CD14-positive monocyte (primary cell): Measurements from ENCODE around the gene LCLAT1. TPM values are rescaled to one million over a fixed set of nuclear protein-coding genes. Genes with fewer than 3 reads are reported as not detected.

Experiments used
- DNase-seq, 3 donors: peaks; one replicate each; pipeline ENCODE4 v3.0.0-alpha.2; 2011 to 2022
- H2AFZ ChIP-seq: 2 replicates; pipeline ENCODE4 v1.6.0; 2012; ENCODE audit warnings: mild to moderate bottlenecking, low read depth, low read length, inconsistent platforms; ENCODE audit not compliant: insufficient read depth, poor library complexity, severe bottlenecking
- H3K27ac ChIP-seq, 2 donors: 1 replicate in 1 of 2; 2 replicates in 1 of 2; pipeline ENCODE4 v1.5.1; 2012 to 2013; ENCODE audit warnings: low read length in 2 of 2, control low read depth in 1 of 2, inconsistent platforms in 1 of 2, low read depth in 1 of 2, mild to moderate bottlenecking in 1 of 2
- H3K27me3 ChIP-seq, 2 donors: one replicate each; pipeline versions ENCODE4 v1.6.0 to v1.6.1; 2011 to 2013; ENCODE audit warnings: low read length in 2 of 2; ENCODE audit not compliant: control insufficient read depth in 2 of 2, insufficient read depth in 2 of 2
- H3K36me3 ChIP-seq, 2 donors: replicated peaks in 1 of 2; 1 replicate in 1 of 2; 2 replicates in 1 of 2; pipeline versions ENCODE4 v1.5.1 to v1.6.1; 2012 to 2013; ENCODE audit warnings: low read length in 2 of 2, control low read depth in 1 of 2, inconsistent platforms in 1 of 2, mild to moderate bottlenecking in 1 of 2; ENCODE audit not compliant: insufficient read depth in 2 of 2, control insufficient read depth in 1 of 2
- H3K4me1 ChIP-seq, 2 donors: 1 replicate in 1 of 2; 2 replicates in 1 of 2; pipeline versions ENCODE4 v1.5.1 to v1.6.1; 2012 to 2013; ENCODE audit warnings: low read length in 2 of 2, control low read depth in 1 of 2, inconsistent platforms in 1 of 2, mild to moderate bottlenecking in 1 of 2, moderate library complexity in 1 of 2; ENCODE audit not compliant: insufficient read depth in 2 of 2, control insufficient read depth in 1 of 2
- H3K4me2 ChIP-seq: replicated peaks from 2 replicates; pipeline ENCODE3; 2012; ENCODE audit warnings: low read length, moderate library complexity, mild to moderate bottlenecking; ENCODE audit not compliant: poor library complexity, severe bottlenecking; ENCODE audit errors: extremely low read depth
- H3K4me3 ChIP-seq, 3 experiments: fragments of 200-600 bp in 1 of 3; sonication (generic) in 1 of 3; replicated peaks in 1 of 3; 1 replicate in 2 of 3; 2 replicates in 1 of 3; pipeline ENCODE4 v1.5.1; 2011 to 2013; ENCODE audit warnings: low read length in 3 of 3, mild to moderate bottlenecking in 3 of 3, control low read depth in 2 of 3, low read depth in 2 of 3, inconsistent platforms in 1 of 3, moderate library complexity in 1 of 3
- H3K79me2 ChIP-seq: 2 replicates; pipeline ENCODE4 v1.6.0; 2012; ENCODE audit warnings: mild to moderate bottlenecking, control low read depth, inconsistent platforms, low read length, moderate library complexity; ENCODE audit not compliant: insufficient read depth
- H3K9ac ChIP-seq: 2 replicates; pipeline ENCODE4 v1.6.0; 2017; ENCODE audit warnings: low read length, mild to moderate bottlenecking; ENCODE audit not compliant: insufficient read depth, poor library complexity, severe bottlenecking
- H3K9me3 ChIP-seq, 2 donors: replicated peaks in 1 of 2; 1 replicate in 1 of 2; 2 replicates in 1 of 2; pipeline versions ENCODE4 v1.5.1 to v1.6.1; 2012 to 2013; ENCODE audit warnings: low read length in 2 of 2, control low read depth in 1 of 2; ENCODE audit not compliant: control insufficient read depth in 1 of 2, insufficient read depth in 1 of 2
- H4K20me1 ChIP-seq: 2 replicates; pipeline ENCODE4 v1.6.0; 2012; ENCODE audit warnings: mild to moderate bottlenecking, low read length, control low read depth, moderate library complexity; ENCODE audit not compliant: insufficient read depth
- H3K27ac Mint-ChIP-seq, 7 donors: one replicate each; pipeline ENCODE4 v1.8.0; 2020; ENCODE audit warnings: mild to moderate bottlenecking in 7 of 7, mixed read lengths in 7 of 7, moderate library complexity in 6 of 7, inconsistent platforms in 2 of 7
- H3K27me3 Mint-ChIP-seq, 3 donors: one replicate each; pipeline ENCODE4 v1.8.0; 2021 to 2022; ENCODE audit warnings: low read depth in 3 of 3, mild to moderate bottlenecking in 3 of 3, mixed read lengths in 3 of 3, moderate library complexity in 3 of 3, inconsistent platforms in 1 of 3
- H3K36me3 Mint-ChIP-seq, 2 donors: one replicate each; pipeline ENCODE4 v1.8.0; 2020; ENCODE audit warnings: mixed read lengths in 2 of 2, inconsistent platforms in 1 of 2, mild to moderate bottlenecking in 1 of 2
- H3K4me1 Mint-ChIP-seq: one replicate; pipeline ENCODE4 v1.8.0; 2020; ENCODE audit warnings: mild to moderate bottlenecking, mixed read lengths
- H3K4me3 Mint-ChIP-seq, 2 donors: one replicate each; pipeline ENCODE4 v1.8.0; 2020; ENCODE audit warnings: mild to moderate bottlenecking in 2 of 2, mixed read lengths in 2 of 2, moderate library complexity in 1 of 2
- H3K9me3 Mint-ChIP-seq, 7 donors: one replicate each; pipeline ENCODE4 v1.8.0; 2020 to 2022; ENCODE audit warnings: mixed read lengths in 7 of 7, mild to moderate bottlenecking in 6 of 7, moderate library complexity in 6 of 7, inconsistent platforms in 2 of 7
- WGBS: methylation state at CpG from one replicate; pipeline ENCODE4 v1.1.5; 2013; ENCODE audit warnings: missing lambda C conversion rate; ENCODE audit not compliant: insufficient coverage; 5-methylcytosine and 5-hydroxymethylcytosine counted together
- intact Hi-C, 2 donors: fragments of 100-400 bp; cut with micrococcal nuclease; formaldehyde crosslinking; loops; one replicate each; pipeline versions ENCODE4 v1.15.0 to v1.15.1; 2023
- polyA plus RNA-seq, 3 donors: library from polyadenylated mRNA; depleted of rRNA in 1 of 3; unstranded in 2 of 3; stranded (reverse) in 1 of 3; fragments of 300-500 nt in 2 of 3; fragments of >200 nt in 1 of 3; fragmentation: Illumina TruSeq in 2 of 3; gene quantifications; 1 replicate in 2 of 3; 2 replicates in 1 of 3; pipeline ENCODE4 v1.2.3, GENCODE V29; 2012 to 2021
- TF ChIP-seq, protein P1 (sequence below): fragments of 200-600 bp; IDR thresholded peaks from one replicate; pipeline ENCODE4 v1.8.0; 2022; ENCODE audit warnings: antibody characterized with exemption, mild to moderate bottlenecking

LCLAT1 gene
- polyA plus RNA-seq, 3 donors: 1.2 to 5.7 (median 1.3) TPM

DNA sequence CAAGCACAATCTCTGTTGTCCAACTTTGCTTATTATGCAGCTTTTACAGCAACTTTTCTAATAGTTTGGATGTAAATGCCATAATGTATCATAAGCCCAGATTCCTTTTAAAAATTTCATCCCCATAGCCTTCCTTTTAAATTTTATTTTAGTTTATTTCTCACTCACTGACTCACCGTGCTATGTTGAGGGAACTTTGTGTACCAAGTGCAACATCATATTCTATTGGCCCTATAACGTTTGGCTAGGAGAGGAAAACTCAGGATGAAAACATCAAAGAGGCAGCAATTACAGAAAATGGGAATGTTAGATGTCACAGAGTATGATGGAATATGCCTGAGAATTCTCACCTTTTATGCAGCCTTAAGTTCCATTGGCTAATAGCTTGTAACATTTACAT, 135.5 kb downstream of the LCLAT1 start:
- H3K4me3 Mint-ChIP-seq: no peak overlapping the region
- DNase-seq: no peak
- H3K36me3 ChIP-seq: no peaks in the 10 kb centered on the region
- peaks cover 3 to 6% of the 10 kb centered on the region in 2 donors for H3K36me3 Mint-ChIP-seq
- no peak overlapping the region for H3K27ac Mint-ChIP-seq
- H3K9me3 Mint-ChIP-seq: peaks cover 0 to 5% (median 0%) of the 10 kb centered on the region in 7 donors
- H3K27me3 ChIP-seq: no peaks in the 10 kb centered on the region
- H3K4me1 Mint-ChIP-seq: peaks cover 16% of the 10 kb centered on the region
- no peaks in the 10 kb centered on the region for H4K20me1 ChIP-seq
- H3K4me1 ChIP-seq: peaks cover 3 to 5% of the 10 kb centered on the region in 2 donors
- no peak overlapping the region for H3K27ac ChIP-seq
- no peak overlapping the region for H2AFZ ChIP-seq
- no peaks in the 10 kb centered on the region for H3K79me2 ChIP-seq
- peaks cover 0 to 2% (median 0%) of the 10 kb centered on the region in 3 donors for H3K27me3 Mint-ChIP-seq
- WGBS: no CpG with 5 or more reads among the region's 2 CpGs
- intact Hi-C loops: no loop called here
- TF ChIP-seq, protein P1, sequence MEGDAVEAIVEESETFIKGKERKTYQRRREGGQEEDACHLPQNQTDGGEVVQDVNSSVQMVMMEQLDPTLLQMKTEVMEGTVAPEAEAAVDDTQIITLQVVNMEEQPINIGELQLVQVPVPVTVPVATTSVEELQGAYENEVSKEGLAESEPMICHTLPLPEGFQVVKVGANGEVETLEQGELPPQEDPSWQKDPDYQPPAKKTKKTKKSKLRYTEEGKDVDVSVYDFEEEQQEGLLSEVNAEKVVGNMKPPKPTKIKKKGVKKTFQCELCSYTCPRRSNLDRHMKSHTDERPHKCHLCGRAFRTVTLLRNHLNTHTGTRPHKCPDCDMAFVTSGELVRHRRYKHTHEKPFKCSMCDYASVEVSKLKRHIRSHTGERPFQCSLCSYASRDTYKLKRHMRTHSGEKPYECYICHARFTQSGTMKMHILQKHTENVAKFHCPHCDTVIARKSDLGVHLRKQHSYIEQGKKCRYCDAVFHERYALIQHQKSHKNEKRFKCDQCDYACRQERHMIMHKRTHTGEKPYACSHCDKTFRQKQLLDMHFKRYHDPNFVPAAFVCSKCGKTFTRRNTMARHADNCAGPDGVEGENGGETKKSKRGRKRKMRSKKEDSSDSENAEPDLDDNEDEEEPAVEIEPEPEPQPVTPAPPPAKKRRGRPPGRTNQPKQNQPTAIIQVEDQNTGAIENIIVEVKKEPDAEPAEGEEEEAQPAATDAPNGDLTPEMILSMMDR: no peak
- H3K4me3 ChIP-seq: no peak overlapping the region
- H3K9me3 ChIP-seq: no peaks in the 10 kb centered on the region
- no peak overlapping the region for H3K9ac ChIP-seq
- H3K4me2 ChIP-seq: no peak overlapping the region

DNA sequence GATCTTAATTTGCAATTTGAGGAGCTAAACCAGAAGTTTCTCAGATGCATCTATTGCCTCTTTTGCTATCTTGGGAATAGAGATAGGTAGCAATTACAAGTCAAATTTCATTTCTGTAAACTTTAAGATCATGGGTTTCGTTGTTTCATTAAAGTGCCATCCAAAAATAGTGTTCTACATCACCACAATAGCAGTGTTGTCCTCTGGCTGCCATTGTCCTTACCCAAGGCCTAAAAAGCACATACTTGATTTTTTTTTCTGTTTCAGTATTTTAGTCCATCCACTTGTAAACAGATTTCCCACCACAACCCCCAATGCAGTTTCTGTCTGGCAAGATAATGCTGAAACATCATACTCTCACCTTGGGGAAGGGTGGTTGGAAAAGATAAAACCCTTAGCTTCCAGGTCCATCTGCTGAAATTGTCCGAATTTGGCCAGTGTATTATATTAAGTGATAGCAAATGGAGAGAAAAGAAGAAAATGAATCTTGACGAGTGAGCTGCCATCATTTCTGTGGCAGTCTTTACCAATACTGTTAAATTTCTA, 136.2 kb downstream of the LCLAT1 start:
- TF ChIP-seq, protein P1: no peak
- H3K4me1 ChIP-seq: peaks cover 3 to 5% of the 10 kb centered on the region in 2 donors
- no peaks in the 10 kb centered on the region for H3K9me3 ChIP-seq
- no peak overlapping the region for H3K9ac ChIP-seq
- Mint-ChIP-seq H3K9me3 (peaks cover 0 to 5% (median 0%) of the 10 kb centered on the region in 7 donors), H3K27ac (no peak overlapping the region), H3K4me3 (no peak overlapping the region), H3K27me3 (peaks cover 0 to 2% (median 0%) of the 10 kb centered on the region in 3 donors), H3K36me3 (peaks cover 3 to 6% of the 10 kb centered on the region in 2 donors), H3K4me1 (peaks cover 16% of the 10 kb centered on the region)
- WGBS: 100% methylated on average over 1 of the region's 3 CpGs
- no peak for DNase-seq
- H2AFZ ChIP-seq: no peak overlapping the region
- H3K4me2 ChIP-seq: no peak overlapping the region
- intact Hi-C loops: no loop called here
- H3K27me3 ChIP-seq: no peaks in the 10 kb centered on the region
- H3K4me3 ChIP-seq: no peak overlapping the region
- H4K20me1 ChIP-seq: no peaks in the 10 kb centered on the region
- no peaks in the 10 kb centered on the region for H3K36me3 ChIP-seq
- H3K79me2 ChIP-seq: no peaks in the 10 kb centered on the region
- H3K27ac ChIP-seq: no peak overlapping the region
